K562 (cell line): ENCODE data around the gene SLC20A1. TPM values are rescaled to one million over a fixed set of nuclear protein-coding genes. Genes with fewer than 3 reads are reported as not detected.

Source experiments
- ARHGAP35 ChIP-seq: fragments of 450-650 bp; IDR thresholded peaks from 2 replicates; pipeline ENCODE4 v1.6.1; 2018; ENCODE audit not compliant: partially characterized antibody
- ARID1B ChIP-seq: fragments of 450-650 bp; IDR thresholded peaks from 2 replicates; pipeline ENCODE4 v1.6.1; 2016; ENCODE audit warnings: antibody characterized with exemption, mild to moderate bottlenecking, inconsistent platforms
- CBX1 ChIP-seq: sonication (generic); IDR thresholded peaks from 2 replicates; pipeline ENCODE4 v1.6.1; 2016; ENCODE audit warnings: antibody characterized with exemption, low read depth, mild to moderate bottlenecking
- ERF ChIP-seq: fragments of 450-650 bp; formaldehyde crosslinking; IDR thresholded peaks from 2 replicates; pipeline ENCODE4 v1.4.0; 2020; ENCODE audit warnings: mild to moderate bottlenecking, mixed read lengths
- ETV5 ChIP-seq: sonication (generic); formaldehyde crosslinking; IDR thresholded peaks from 2 replicates; pipeline ENCODE4 v1.4.0; 2020; ENCODE audit warnings: low read depth, mild to moderate bottlenecking, missing genetic modification reagents
- FOXA1 ChIP-seq: fragments of 450-650 bp; IDR thresholded peaks from 2 replicates; pipeline ENCODE4 v1.6.1; 2016; ENCODE audit warnings: mild to moderate bottlenecking, borderline replicate concordance
- HES1 ChIP-seq: fragments of 450-650 bp; IDR thresholded peaks from 2 replicates; pipeline ENCODE4 v1.6.1; 2016; ENCODE audit warnings: low read depth, mild to moderate bottlenecking, moderate library complexity
- HMG20A ChIP-seq: fragments of 450-650 bp; formaldehyde crosslinking; conservative IDR thresholded peaks from 2 replicates; pipeline ENCODE4 v1.4.0; 2020; ENCODE audit warnings: mild to moderate bottlenecking, mixed read lengths
- HNRNPL ChIP-seq: fragments of 200-400 bp; formaldehyde crosslinking; IDR thresholded peaks from 2 replicates; pipeline ENCODE4 v1.6.1; 2017; ENCODE audit warnings: low read depth, mild to moderate bottlenecking, low read length
- MTF1 ChIP-seq: fragments of 250-450 bp; sonication (Bioruptor Pico); IDR thresholded peaks from 2 replicates; pipeline ENCODE4 v1.9.0; 2021; ENCODE audit warnings: moderate library complexity, mild to moderate bottlenecking, inconsistent platforms, borderline replicate concordance
- SMARCA4 ChIP-seq: fragments of 450-650 bp; IDR thresholded peaks from 2 replicates; pipeline ENCODE4 v1.6.1; 2016
- TAF9B ChIP-seq: fragments of 450-650 bp; IDR thresholded peaks from 2 replicates; pipeline ENCODE4 v1.6.1; 2018; ENCODE audit warnings: mild to moderate bottlenecking; ENCODE audit not compliant: partially characterized antibody
- TAL1 ChIP-seq: fragments of 450-650 bp; IDR thresholded peaks from 2 replicates; pipeline ENCODE4 v1.6.1; 2016; ENCODE audit warnings: mild to moderate bottlenecking
- ZBTB17 ChIP-seq: fragments of 450-650 bp; formaldehyde crosslinking; IDR thresholded peaks from 2 replicates; pipeline ENCODE4 v1.4.0; 2020; ENCODE audit warnings: mild to moderate bottlenecking
- polyA plus RNA-seq, 8 experiments: library from polyadenylated mRNA; depleted of rRNA in 4 of 8; stranded (reverse) in 5 of 8; unstranded in 3 of 8; fragments of >200 nt; fragmentation: Nextera tagmentation in 2 of 8; fragmentation: Illumina TruSeq in 1 of 8; extraction: Ambion mirVana in 2 of 8; extraction: Trizol in 1 of 8; gene quantifications; 2 replicates each; pipeline versions ENCODE4 v1.2.1 to v1.2.3, GENCODE V29; 2011 to 2014; ENCODE audit warnings: inconsistent platforms in 1 of 8, missing spikeins in 1 of 8
- total RNA-seq, 7 experiments: library from RNA; depleted of rRNA in 6 of 7; stranded (reverse); fragments of >200 nt in 6 of 7; fragmentation: Illumina TruSeq in 2 of 7; extraction: Trizol in 2 of 7; gene quantifications; 2 replicates each; pipeline versions ENCODE4 v1.2.1 to v1.2.3, GENCODE V29; 2011 to 2021; ENCODE audit warnings: low replicate concordance in 1 of 7
- TF ChIP-seq, protein P1 (sequence below), 2 experiments: fragments of 200-800 bp in 1 of 2; sonication (Bioruptor generic) in 1 of 2; sonication (generic) in 1 of 2; formaldehyde crosslinking in 1 of 2; IDR thresholded peaks in 1 of 2; conservative IDR thresholded peaks in 1 of 2; 2 replicates each; pipeline versions ENCODE4 v1.5.0 to v1.6.1; 2016 to 2020; ENCODE audit warnings: missing compliant biosample characterization in 1 of 2, missing genetic modification characterization in 1 of 2, missing genetic modification reagents in 1 of 2
- TF ChIP-seq, protein P2 (sequence below): fragments of 250-450 bp; sonication (Bioruptor Pico); IDR thresholded peaks from 2 replicates; pipeline ENCODE4 v1.4.0; 2020; ENCODE audit warnings: borderline replicate concordance
- TF ChIP-seq, protein P3 (sequence below): fragments of 250-450 bp; sonication (Bioruptor Pico); IDR thresholded peaks from 2 replicates; pipeline ENCODE4 v1.8.0; 2022; ENCODE audit warnings: inconsistent platforms, mild to moderate bottlenecking, moderate library complexity, borderline replicate concordance
- TF ChIP-seq, protein P4 (sequence below): fragments of 450-650 bp; IDR thresholded peaks from 2 replicates; pipeline ENCODE4 v1.6.1; 2016; ENCODE audit warnings: missing biosample characterization, missing genetic modification characterization
- TF ChIP-seq, protein P5 (sequence below): fragments of 250-450 bp; sonication (Bioruptor Pico); IDR thresholded peaks from 2 replicates; pipeline ENCODE4 v1.5.0; 2020; ENCODE audit warnings: mild to moderate bottlenecking, borderline replicate concordance

Gene SLC20A1
- total and polyA plus RNA-seq, 9 of the 15 experiments (the other 6 are each of a cell fraction or from before 2014, with no cell fraction given): 53.8 to 150 (median 74.7) TPM

DNA sequence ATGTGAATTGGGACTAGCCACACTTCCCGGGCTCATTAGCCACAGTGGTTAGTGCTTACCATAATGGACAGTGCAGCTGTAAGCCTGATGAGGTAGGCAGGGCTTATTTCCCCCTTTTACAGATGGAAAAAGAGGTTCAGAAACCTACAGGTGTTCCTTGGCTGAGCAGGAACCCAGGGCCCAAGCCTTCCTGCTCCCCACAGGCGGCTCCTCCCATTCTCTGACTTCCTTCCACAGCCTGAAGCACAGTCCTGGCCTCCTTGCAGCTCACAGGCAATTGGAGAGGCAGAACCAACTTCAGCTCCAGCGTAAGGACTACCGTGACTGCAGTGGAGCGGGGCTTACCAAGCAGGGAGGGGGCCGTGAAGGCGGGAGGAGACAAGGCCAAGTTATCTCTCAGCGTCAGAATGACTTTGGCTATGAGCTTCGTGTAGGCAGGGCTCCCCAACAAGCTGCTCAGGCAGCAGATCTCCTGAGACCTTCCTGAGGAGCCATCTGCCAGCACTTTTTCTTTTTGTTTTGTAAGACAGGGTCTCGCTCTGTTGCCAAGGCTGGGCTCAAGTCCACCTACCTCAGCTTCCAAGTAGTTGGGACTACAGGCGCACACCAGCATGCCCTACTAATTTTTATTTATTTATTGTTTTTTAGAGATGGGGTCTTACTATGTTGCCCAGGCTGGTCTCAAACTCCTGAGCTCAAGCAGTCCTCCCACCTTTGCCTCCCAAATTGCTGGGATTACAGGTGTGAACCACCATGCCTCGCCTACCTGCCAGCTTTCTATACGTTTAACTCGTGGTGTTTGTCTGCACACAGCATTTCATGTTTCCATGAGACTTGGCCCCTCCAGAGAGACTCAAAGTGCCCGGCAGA is 40.8 kb downstream of the SLC20A1 start (continued):
- TF ChIP-seq HNRNPL (no peak), ARHGAP35 (no peak), ARID1B (peak; percentile 70), HMG20A (no peak), ERF (CRISPR knock-in tag) (peak; percentile 36; the same call in 1 of the 2 replicates), MTF1 (CRISPR knock-in tag) (no peak), CBX1 (no peak), SMARCA4 (0 out of 2 replicates have a peak, but pooled peaks have one; percentile 35), FOXA1 (no peak), TAL1 (peak; percentile 30; the same call in 1 of the 2 replicates), TAF9B (peak; percentile 33), HES1 (no peak), ETV5 (CRISPR knock-in tag) (no peak), ZBTB17 (CRISPR knock-in tag) (no peak)
- TF ChIP-seq, protein P1, sequence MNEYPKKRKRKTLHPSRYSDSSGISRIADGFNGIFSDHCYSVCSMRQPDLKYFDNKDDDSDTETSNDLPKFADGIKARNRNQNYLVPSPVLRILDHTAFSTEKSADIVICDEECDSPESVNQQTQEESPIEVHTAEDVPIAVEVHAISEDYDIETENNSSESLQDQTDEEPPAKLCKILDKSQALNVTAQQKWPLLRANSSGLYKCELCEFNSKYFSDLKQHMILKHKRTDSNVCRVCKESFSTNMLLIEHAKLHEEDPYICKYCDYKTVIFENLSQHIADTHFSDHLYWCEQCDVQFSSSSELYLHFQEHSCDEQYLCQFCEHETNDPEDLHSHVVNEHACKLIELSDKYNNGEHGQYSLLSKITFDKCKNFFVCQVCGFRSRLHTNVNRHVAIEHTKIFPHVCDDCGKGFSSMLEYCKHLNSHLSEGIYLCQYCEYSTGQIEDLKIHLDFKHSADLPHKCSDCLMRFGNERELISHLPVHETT (CRISPR knock-in tag; conservative IDR thresholded peaks at IDR 0.05 in 1 of 2, IDR thresholded peaks at IDR 0.05 in 1 of 2): peak in 1 of 2 experiments; percentile 54; a peak in 1 of 4 replicates
- TF ChIP-seq, protein P2, sequence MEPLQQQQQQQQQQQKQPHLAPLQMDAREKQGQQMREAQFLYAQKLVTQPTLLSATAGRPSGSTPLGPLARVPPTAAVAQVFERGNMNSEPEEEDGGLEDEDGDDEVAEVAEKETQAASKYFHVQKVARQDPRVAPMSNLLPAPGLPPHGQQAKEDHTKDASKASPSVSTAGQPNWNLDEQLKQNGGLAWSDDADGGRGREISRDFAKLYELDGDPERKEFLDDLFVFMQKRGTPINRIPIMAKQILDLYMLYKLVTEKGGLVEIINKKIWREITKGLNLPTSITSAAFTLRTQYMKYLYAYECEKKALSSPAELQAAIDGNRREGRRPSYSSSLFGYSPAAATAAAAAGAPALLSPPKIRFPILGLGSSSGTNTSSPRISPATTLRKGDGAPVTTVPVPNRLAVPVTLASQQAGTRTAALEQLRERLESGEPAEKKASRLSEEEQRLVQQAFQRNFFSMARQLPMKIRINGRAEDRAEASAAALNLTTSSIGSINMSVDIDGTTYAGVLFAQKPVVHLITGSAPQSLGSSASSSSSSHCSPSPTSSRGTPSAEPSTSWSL (CRISPR knock-in tag): no peak
- TF ChIP-seq, protein P3, sequence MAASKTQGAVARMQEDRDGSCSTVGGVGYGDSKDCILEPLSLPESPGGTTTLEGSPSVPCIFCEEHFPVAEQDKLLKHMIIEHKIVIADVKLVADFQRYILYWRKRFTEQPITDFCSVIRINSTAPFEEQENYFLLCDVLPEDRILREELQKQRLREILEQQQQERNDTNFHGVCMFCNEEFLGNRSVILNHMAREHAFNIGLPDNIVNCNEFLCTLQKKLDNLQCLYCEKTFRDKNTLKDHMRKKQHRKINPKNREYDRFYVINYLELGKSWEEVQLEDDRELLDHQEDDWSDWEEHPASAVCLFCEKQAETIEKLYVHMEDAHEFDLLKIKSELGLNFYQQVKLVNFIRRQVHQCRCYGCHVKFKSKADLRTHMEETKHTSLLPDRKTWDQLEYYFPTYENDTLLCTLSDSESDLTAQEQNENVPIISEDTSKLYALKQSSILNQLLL: no peak
- TF ChIP-seq, protein P4, sequence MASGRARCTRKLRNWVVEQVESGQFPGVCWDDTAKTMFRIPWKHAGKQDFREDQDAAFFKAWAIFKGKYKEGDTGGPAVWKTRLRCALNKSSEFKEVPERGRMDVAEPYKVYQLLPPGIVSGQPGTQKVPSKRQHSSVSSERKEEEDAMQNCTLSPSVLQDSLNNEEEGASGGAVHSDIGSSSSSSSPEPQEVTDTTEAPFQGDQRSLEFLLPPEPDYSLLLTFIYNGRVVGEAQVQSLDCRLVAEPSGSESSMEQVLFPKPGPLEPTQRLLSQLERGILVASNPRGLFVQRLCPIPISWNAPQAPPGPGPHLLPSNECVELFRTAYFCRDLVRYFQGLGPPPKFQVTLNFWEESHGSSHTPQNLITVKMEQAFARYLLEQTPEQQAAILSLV: no peak
- TF ChIP-seq, protein P5, sequence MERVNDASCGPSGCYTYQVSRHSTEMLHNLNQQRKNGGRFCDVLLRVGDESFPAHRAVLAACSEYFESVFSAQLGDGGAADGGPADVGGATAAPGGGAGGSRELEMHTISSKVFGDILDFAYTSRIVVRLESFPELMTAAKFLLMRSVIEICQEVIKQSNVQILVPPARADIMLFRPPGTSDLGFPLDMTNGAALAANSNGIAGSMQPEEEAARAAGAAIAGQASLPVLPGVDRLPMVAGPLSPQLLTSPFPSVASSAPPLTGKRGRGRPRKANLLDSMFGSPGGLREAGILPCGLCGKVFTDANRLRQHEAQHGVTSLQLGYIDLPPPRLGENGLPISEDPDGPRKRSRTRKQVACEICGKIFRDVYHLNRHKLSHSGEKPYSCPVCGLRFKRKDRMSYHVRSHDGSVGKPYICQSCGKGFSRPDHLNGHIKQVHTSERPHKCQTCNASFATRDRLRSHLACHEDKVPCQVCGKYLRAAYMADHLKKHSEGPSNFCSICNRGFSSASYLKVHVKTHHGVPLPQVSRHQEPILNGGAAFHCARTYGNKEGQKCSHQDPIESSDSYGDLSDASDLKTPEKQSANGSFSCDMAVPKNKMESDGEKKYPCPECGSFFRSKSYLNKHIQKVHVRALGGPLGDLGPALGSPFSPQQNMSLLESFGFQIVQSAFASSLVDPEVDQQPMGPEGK: no peak
